Gastroesophageal sphincter (tissue), 4 donors: ENCODE measurements around the gene PTPRC. TPM values are rescaled to one million over a fixed set of nuclear protein-coding genes. Genes with fewer than 3 reads are reported as not detected.

ENCODE experiments used
- ATAC-seq: fragments of 150-250 bp; one replicate; pipeline ENCODE4 v1.9.1; 2016; ENCODE audit warnings: mild to moderate bottlenecking, moderate library complexity
- H3K27ac ChIP-seq, 4 donors: fragments of 200-600 bp; sonication (generic) in 3 of 4; 1 replicate in 3 of 4; 2 replicates in 1 of 4; pipeline ENCODE4 v1.5.1; 2016 to 2019
- H3K27me3 ChIP-seq: fragments of 200-600 bp; sonication (generic); one replicate; pipeline ENCODE4 v1.5.1; 2019
- H3K36me3 ChIP-seq, 2 donors: fragments of 200-600 bp; sonication (generic); one replicate each; pipeline ENCODE4 v1.5.1; 2019; ENCODE audit warnings: control low read depth in 1 of 2
- H3K4me1 ChIP-seq, 3 donors: fragments of 200-600 bp; sonication (generic); 1 replicate in 2 of 3; 2 replicates in 1 of 3; pipeline ENCODE4 v1.5.1; 2016 to 2019; ENCODE audit warnings: control low read depth in 2 of 3
- H3K4me3 ChIP-seq, 2 donors: fragments of 200-600 bp; sonication (generic); one replicate each; pipeline ENCODE4 v1.5.1; 2019; ENCODE audit warnings: mild to moderate bottlenecking in 1 of 2, moderate library complexity in 1 of 2
- H3K9me3 ChIP-seq, 3 donors: fragments of 200-600 bp; sonication (generic); one replicate each; pipeline ENCODE4 v1.5.1; 2017 to 2019; ENCODE audit warnings: control low read depth in 2 of 3
- CTCF ChIP-seq, 4 experiments: fragments of 200-600 bp in 2 of 4; fragments of 450-650 bp in 2 of 4; sonication (generic) in 1 of 4; IDR thresholded peaks; one replicate each; pipeline ENCODE4 v1.5.1; 2017 to 2019; ENCODE audit warnings: antibody characterized with exemption in 4 of 4, mild to moderate bottlenecking in 2 of 4, moderate library complexity in 2 of 4
- EP300 ChIP-seq: sonication (generic); formaldehyde crosslinking; IDR thresholded peaks from one replicate; pipeline ENCODE4 v1.6.1; 2017; ENCODE audit warnings: antibody characterized with exemption, mild to moderate bottlenecking
- POLR2A ChIP-seq, 2 donors: fragments of 450-650 bp; IDR thresholded peaks; one replicate each; pipeline ENCODE4 v1.6.1; 2017; ENCODE audit warnings: antibody characterized with exemption in 2 of 2, mild to moderate bottlenecking in 2 of 2, moderate library complexity in 1 of 2
- POLR2AphosphoS5 ChIP-seq: sonication (generic); formaldehyde crosslinking; IDR thresholded peaks from one replicate; pipeline ENCODE4 v1.6.1; 2017; ENCODE audit warnings: antibody characterized with exemption
- WGBS, 2 donors: methylation state at CpG; one replicate each; pipeline ENCODE4 v1.1.5; 2018; ENCODE audit warnings: low coverage in 1 of 2; 5-methylcytosine and 5-hydroxymethylcytosine counted together
- total RNA-seq, 4 donors: library from RNA; depleted of rRNA; stranded (reverse); fragments of >200 nt; gene quantifications; one replicate each; pipeline ENCODE4 v1.1.0, GENCODE V29; 2016

The PTPRC gene
- total RNA-seq, 4 donors from 2014 or later: 5.0 to 31.9 (median 12.9) TPM

- TF ChIP-seq EP300 (no peak), POLR2A (IDR thresholded peaks at IDR 0.05) (no peak), CTCF (IDR thresholded peaks at IDR 0.05) (no peak), POLR2AphosphoS5 (no peak)
- ATAC-seq: no peak
- WGBS, 2 donors: 67 to 87% methylated on average over 3 of the region's 3 CpGs
Measured at GRCh38 chr1:198793714-198794113, 154.9 kb downstream of the PTPRC start.

GRCh38 chr1:198794498-198794897 lies 155.7 kb downstream of the PTPRC start:
- H3K4me3 ChIP-seq: no peak overlapping the region
- H3K9me3 ChIP-seq: peaks cover 0 to 9% (median 0%) of the 10 kb centered on the region in 3 donors
- no peaks in the 10 kb centered on the region for H3K27me3 ChIP-seq
- no peaks in the 10 kb centered on the region for H3K36me3 ChIP-seq
- H3K27ac ChIP-seq: no peak overlapping the region
- H3K4me1 ChIP-seq: no peaks in the 10 kb centered on the region
- ATAC-seq: no peak
- TF ChIP-seq CTCF (IDR thresholded peaks at IDR 0.05): no peak
- TF ChIP-seq POLR2AphosphoS5: no peak
- no peak for TF ChIP-seq POLR2A (IDR thresholded peaks at IDR 0.05)
- no peak for TF ChIP-seq EP300

More at GRCh38 chr1:198793714-198794113, 154.9 kb downstream of the PTPRC start:
- Histone ChIP-seq H3K27me3 (no peaks in the 10 kb centered on the region), H3K9me3 (peaks cover 0 to 9% (median 0%) of the 10 kb centered on the region in 3 donors), H3K27ac (no peak overlapping the region), H3K4me3 (no peak overlapping the region), H3K4me1 (no peaks in the 10 kb centered on the region), H3K36me3 (no peaks in the 10 kb centered on the region)

- no peak for ATAC-seq
Measured at GRCh38 chr1:198797656-198798055, 158.8 kb downstream of the PTPRC start.

GRCh38 chr1:198798923-198799386 lies 160.1 kb downstream of the PTPRC start:
- TF ChIP-seq POLR2A (IDR thresholded peaks at IDR 0.05) (no peak), CTCF (IDR thresholded peaks at IDR 0.05) (no peak), EP300 (no peak), POLR2AphosphoS5 (no peak)
- H3K27ac ChIP-seq: no peak overlapping the region
- no peaks in the 10 kb centered on the region for H3K36me3 ChIP-seq
- H3K27me3 ChIP-seq: no peaks in the 10 kb centered on the region
- peaks cover 0 to 9% (median 0%) of the 10 kb centered on the region in 3 donors for H3K9me3 ChIP-seq
- no peaks in the 10 kb centered on the region for H3K4me1 ChIP-seq
- no peak for ATAC-seq
- WGBS, 2 donors: 25 to 50% methylated on average over 1 of the region's 1 CpG
- H3K4me3 ChIP-seq: no peak overlapping the region

More at GRCh38 chr1:198797656-198798055, 158.8 kb downstream of the PTPRC start:
- H3K9me3 ChIP-seq: peaks cover 0 to 9% (median 0%) of the 10 kb centered on the region in 3 donors
- no peak overlapping the region for H3K4me3 ChIP-seq
- H3K4me1 ChIP-seq: no peaks in the 10 kb centered on the region
- TF ChIP-seq EP300: no peak
- no peak for TF ChIP-seq POLR2A (IDR thresholded peaks at IDR 0.05)
- H3K27me3 ChIP-seq: no peaks in the 10 kb centered on the region
- WGBS, 2 donors: 92 to 96% methylated on average over 2 of the region's 2 CpGs
- no peak overlapping the region for H3K27ac ChIP-seq
- no peaks in the 10 kb centered on the region for H3K36me3 ChIP-seq

- H3K27me3 ChIP-seq: no peaks in the 10 kb centered on the region
- TF ChIP-seq POLR2A (IDR thresholded peaks at IDR 0.05): no peak
- no peak for TF ChIP-seq EP300
- no peak for TF ChIP-seq CTCF (IDR thresholded peaks at IDR 0.05)
- TF ChIP-seq POLR2AphosphoS5: no peak
- no peaks in the 10 kb centered on the region for H3K36me3 ChIP-seq
- no peak overlapping the region for H3K4me3 ChIP-seq
- H3K9me3 ChIP-seq: no peaks in the 10 kb centered on the region
- H3K4me1 ChIP-seq: no peaks in the 10 kb centered on the region
- 96 to 100% methylated on average over 5 of the region's 5 CpGs for WGBS, 2 donors
- ATAC-seq: no peak
- H3K27ac ChIP-seq: no peak overlapping the region
Measured at GRCh38 chr1:198805498-198806151, 166.8 kb downstream of the PTPRC start.
